ENCODE results near the gene DUXB. TPM values are rescaled to one million over a fixed set of nuclear protein-coding genes. Genes with fewer than 3 reads are reported as not detected.
A peak's percentile ranks its signal among the peaks of the same experiment; 100 is the strongest.

The DUXB gene
- total RNA-seq, 1 experiment from 2014 or later, result not detected

- ChIA-PET CTCF (no interaction called here), POLR2A (no interaction called here)
- Mint-ChIP-seq H3K4me1 (ENCODE audit: low read depth, unreplicated experiment) (no peaks in the 10 kb centered on the region), H3K36me3 (ENCODE audit: insufficient read depth, unreplicated experiment) (peaks cover 31% of the 10 kb centered on the region), H3K27me3 (ENCODE audit: insufficient read depth, unreplicated experiment) (no peaks in the 10 kb centered on the region), H3K27ac (ENCODE audit: unreplicated experiment) (no peak overlapping the region), H3K4me3 (ENCODE audit: unreplicated experiment) (no peak overlapping the region), H3K9me3 (ENCODE audit: unreplicated experiment) (no peaks in the 10 kb centered on the region)
- H3K9me3 ChIP-seq, result peaks cover 4% of the 10 kb centered on the region; the same call in 1 of the 2 replicates
- no peaks in the 10 kb centered on the region for H3K4me1 ChIP-seq
- no peak overlapping the region for H3K4me3 ChIP-seq (ENCODE audit: low read depth, low read length)
- peaks cover 3% of the 10 kb centered on the region for H3K36me3 ChIP-seq (ENCODE audit: control insufficient read depth, insufficient read depth, low read length)
- no peak for TF ChIP-seq CTCF (IDR thresholded peaks at IDR 0.05; ENCODE audit: insufficient read depth in 1 of 2, low read depth in 1 of 2, low read length in 1 of 2, severe bottlenecking in 1 of 2, unreplicated experiment in 1 of 2)
- no peaks in the 10 kb centered on the region for H3K27me3 ChIP-seq (replicated peaks; ENCODE audit: control insufficient read depth, insufficient read depth, low read length)
- intact Hi-C loops (cut with micrococcal nuclease; ENCODE audit: unreplicated experiment), result no loop called here
- DNase-seq, result no peak
- BruUV-seq (replicated peaks), result no TSS peak
These were observed 43.1 kb downstream of the DUXB start for GRCh38 chr16:75658175-75658574.

- H3K4me1 ChIP-seq, result 0 out of 2 replicates have a peak, but pooled peaks cover 6% of the 10 kb centered on the region
- Mint-ChIP-seq H3K27ac (ENCODE audit: unreplicated experiment) (no peak overlapping the region), H3K4me1 (ENCODE audit: low read depth, unreplicated experiment) (peaks cover 11% of the 10 kb centered on the region), H3K9me3 (ENCODE audit: unreplicated experiment) (no peaks in the 10 kb centered on the region), H3K27me3 (ENCODE audit: insufficient read depth, unreplicated experiment) (no peaks in the 10 kb centered on the region), H3K36me3 (ENCODE audit: insufficient read depth, unreplicated experiment) (peaks cover 28% of the 10 kb centered on the region), H3K4me3 (ENCODE audit: unreplicated experiment) (no peak overlapping the region)
- no peak overlapping the region for H3K4me3 ChIP-seq (ENCODE audit: low read depth, low read length)
- ChIA-PET POLR2A (no interaction called here), CTCF (no interaction called here)
- BruUV-seq (replicated peaks), result no TSS peak
- peaks cover 1% of the 10 kb centered on the region; the same call in 1 of the 2 replicates for H3K9me3 ChIP-seq
- peaks cover 3% of the 10 kb centered on the region; the same call in 1 of the 2 replicates for H3K36me3 ChIP-seq (ENCODE audit: control insufficient read depth, insufficient read depth, low read length)
- DNase-seq, result no peak
- H3K27me3 ChIP-seq (replicated peaks; ENCODE audit: control insufficient read depth, insufficient read depth, low read length), result no peaks in the 10 kb centered on the region
- TF ChIP-seq CTCF (IDR thresholded peaks at IDR 0.05; ENCODE audit: insufficient read depth in 1 of 2, low read depth in 1 of 2, low read length in 1 of 2, severe bottlenecking in 1 of 2, unreplicated experiment in 1 of 2), result no peak
- intact Hi-C loops (cut with micrococcal nuclease; ENCODE audit: unreplicated experiment), result no loop called here
These were observed 47.3 kb downstream of the DUXB start for GRCh38 chr16:75653922-75654321.

- peak overlapping the region; percentile 95 for H3K27ac Mint-ChIP-seq (ENCODE audit: unreplicated experiment)
- H3K4me1 Mint-ChIP-seq (ENCODE audit: low read depth, unreplicated experiment), result peaks cover 18% of the 10 kb centered on the region
- peak overlapping the region; percentile 97 for H3K4me3 ChIP-seq (ENCODE audit: low read depth, low read length)
- H3K36me3 ChIP-seq (ENCODE audit: control insufficient read depth, insufficient read depth, low read length), result no peaks in the 10 kb centered on the region
- H3K4me1 ChIP-seq, result peaks cover 12% of the 10 kb centered on the region
- no peaks in the 10 kb centered on the region for H3K9me3 Mint-ChIP-seq (ENCODE audit: unreplicated experiment)
- intact Hi-C loops (cut with micrococcal nuclease; ENCODE audit: unreplicated experiment), result loop anchor here (5.0 kb wide), 1 partner anchor 451 kb away; no protein-coding TSS in a partner anchor
- CTCF ChIA-PET, result interaction anchor here (1.0 to 1.6 kb wide), 4 partner anchors 83 to 131 kb away, joined by 4 to 8 read pairs (median 6); partner anchors contain the start of gene GABARAPL2
- peak; percentile 75 to 87 for DNase-seq
- H3K27me3 ChIP-seq (replicated peaks; ENCODE audit: control insufficient read depth, insufficient read depth, low read length), result no peaks in the 10 kb centered on the region
- TF ChIP-seq CTCF (IDR thresholded peaks at IDR 0.05; ENCODE audit: insufficient read depth in 1 of 2, low read depth in 1 of 2, low read length in 1 of 2, severe bottlenecking in 1 of 2, unreplicated experiment in 1 of 2), result no peak
- BruUV-seq (replicated peaks), result no TSS peak
- H3K27me3 Mint-ChIP-seq (ENCODE audit: insufficient read depth, unreplicated experiment), result no peaks in the 10 kb centered on the region
- H3K9me3 ChIP-seq, result no peaks in the 10 kb centered on the region
- POLR2A ChIA-PET, result interaction anchor here (1.0 to 1.9 kb wide), 5 partner anchors 26 to 131 kb away, joined by 3 to 14 read pairs (median 9); partner anchors contain the start of genes ADAT1 and GABARAPL2
- H3K4me3 Mint-ChIP-seq (ENCODE audit: unreplicated experiment), result peak overlapping the region; percentile 91
- peaks cover 39% of the 10 kb centered on the region for H3K36me3 Mint-ChIP-seq (ENCODE audit: insufficient read depth, unreplicated experiment)
These were observed 52.8 kb downstream of the DUXB start for GRCh38 chr16:75648265-75649076.
